ENCODE results near the gene RPS6KA4. TPM values are rescaled to one million over a fixed set of nuclear protein-coding genes. Genes with fewer than 3 reads are reported as not detected.

Gene RPS6KA4
- total RNA-seq, 1 donor from 2014 or later: 36.1 TPM

DNA sequence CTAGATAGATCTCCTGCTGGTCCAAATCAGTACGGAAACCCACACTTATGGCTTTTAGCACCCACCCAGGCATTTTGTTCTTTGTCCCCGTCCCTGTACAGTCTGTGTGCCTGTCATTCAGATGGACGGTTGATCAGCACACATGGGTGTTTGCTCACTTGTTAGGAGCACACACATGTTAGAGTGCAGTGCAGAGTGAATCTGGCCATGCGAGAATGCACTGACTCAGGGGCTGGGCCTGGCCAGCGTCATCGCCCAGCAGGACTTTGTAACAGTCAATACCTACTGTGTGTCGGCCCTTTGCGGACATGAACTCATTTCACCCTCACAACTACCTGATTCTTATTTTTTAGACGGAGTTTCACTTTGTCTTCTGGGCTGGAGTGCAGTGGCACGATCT is 3.4 kb downstream of the RPS6KA4 start:
- no peak for DNase-seq
- H3K36me3 ChIP-seq: peaks cover 71% of the 10 kb centered on the region
- TF ChIP-seq, protein P1, sequence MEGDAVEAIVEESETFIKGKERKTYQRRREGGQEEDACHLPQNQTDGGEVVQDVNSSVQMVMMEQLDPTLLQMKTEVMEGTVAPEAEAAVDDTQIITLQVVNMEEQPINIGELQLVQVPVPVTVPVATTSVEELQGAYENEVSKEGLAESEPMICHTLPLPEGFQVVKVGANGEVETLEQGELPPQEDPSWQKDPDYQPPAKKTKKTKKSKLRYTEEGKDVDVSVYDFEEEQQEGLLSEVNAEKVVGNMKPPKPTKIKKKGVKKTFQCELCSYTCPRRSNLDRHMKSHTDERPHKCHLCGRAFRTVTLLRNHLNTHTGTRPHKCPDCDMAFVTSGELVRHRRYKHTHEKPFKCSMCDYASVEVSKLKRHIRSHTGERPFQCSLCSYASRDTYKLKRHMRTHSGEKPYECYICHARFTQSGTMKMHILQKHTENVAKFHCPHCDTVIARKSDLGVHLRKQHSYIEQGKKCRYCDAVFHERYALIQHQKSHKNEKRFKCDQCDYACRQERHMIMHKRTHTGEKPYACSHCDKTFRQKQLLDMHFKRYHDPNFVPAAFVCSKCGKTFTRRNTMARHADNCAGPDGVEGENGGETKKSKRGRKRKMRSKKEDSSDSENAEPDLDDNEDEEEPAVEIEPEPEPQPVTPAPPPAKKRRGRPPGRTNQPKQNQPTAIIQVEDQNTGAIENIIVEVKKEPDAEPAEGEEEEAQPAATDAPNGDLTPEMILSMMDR (IDR thresholded peaks at IDR 0.05): no peak
- H3K4me1 ChIP-seq: peaks cover 31% of the 10 kb centered on the region
- no peak overlapping the region for H3K27ac ChIP-seq
- no peaks in the 10 kb centered on the region for H3K9me3 ChIP-seq
- no peaks in the 10 kb centered on the region for H3K27me3 ChIP-seq (ENCODE audit: low read depth)
- H3K4me3 ChIP-seq: no peak overlapping the region
- no peak for ATAC-seq
- intact Hi-C loops (cut with DNase I): no loop called here

DNA sequence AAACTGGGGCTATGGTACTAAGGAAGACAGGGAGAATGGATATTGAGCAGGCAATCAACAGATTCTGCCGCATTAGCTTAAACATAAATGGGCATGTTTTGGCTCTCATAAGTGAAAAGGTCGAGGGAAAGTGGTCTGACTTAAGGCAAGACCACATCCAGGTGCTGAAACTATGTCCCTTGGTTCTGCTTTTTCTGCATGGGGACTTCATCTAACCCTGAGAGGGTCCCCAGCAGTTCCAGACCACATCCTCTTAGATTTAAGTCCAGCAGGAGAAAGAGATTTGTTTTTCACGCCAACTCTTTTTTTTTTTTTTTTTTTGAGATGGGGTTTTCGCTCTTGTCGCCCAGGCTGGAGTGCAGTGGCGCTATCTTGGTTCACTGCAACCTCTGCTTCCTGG is 5.5 kb downstream of the RPS6KA4 start:
- no peaks in the 10 kb centered on the region for H3K9me3 ChIP-seq
- TF ChIP-seq, protein P1 (IDR thresholded peaks at IDR 0.05): no peak
- H3K4me3 ChIP-seq: no peak overlapping the region
- H3K27ac ChIP-seq: no peak overlapping the region
- H3K4me1 ChIP-seq: peaks cover 16% of the 10 kb centered on the region
- no peak for ATAC-seq
- H3K36me3 ChIP-seq: peaks cover 92% of the 10 kb centered on the region
- intact Hi-C loops (cut with DNase I): no loop called here
- no peak for DNase-seq
- no peaks in the 10 kb centered on the region for H3K27me3 ChIP-seq (ENCODE audit: low read depth)

DNA sequence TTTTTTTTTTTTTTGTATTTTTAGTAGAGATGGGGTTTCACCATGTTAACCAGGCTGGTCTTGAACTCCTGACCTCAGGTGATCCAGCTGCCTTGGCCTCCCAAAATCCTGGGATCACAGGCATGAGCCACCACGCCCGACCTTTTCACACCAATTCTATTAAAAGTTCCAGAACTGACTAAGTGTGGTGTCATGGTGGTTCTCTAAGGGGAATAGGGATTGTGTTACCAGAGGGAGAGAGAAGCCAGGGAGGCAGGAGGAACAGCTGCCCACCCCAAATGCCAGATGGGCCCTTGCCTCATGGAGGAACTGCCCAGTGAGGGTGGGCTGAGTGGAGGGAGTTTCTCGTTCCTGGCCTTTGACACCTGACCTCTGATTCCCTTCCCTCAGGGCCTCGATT is 5.9 kb downstream of the RPS6KA4 start:
- ATAC-seq (no peak), DNase-seq (no peak)
- H3K36me3 ChIP-seq: peaks cover 97% of the 10 kb centered on the region
- TF ChIP-seq, protein P1 (IDR thresholded peaks at IDR 0.05): no peak
- intact Hi-C loops (cut with DNase I): no loop called here
- no peak overlapping the region for H3K4me3 ChIP-seq
- H3K9me3 ChIP-seq: no peaks in the 10 kb centered on the region
- no peak overlapping the region for H3K27ac ChIP-seq
- H3K4me1 ChIP-seq: peaks cover 11% of the 10 kb centered on the region
- no peaks in the 10 kb centered on the region for H3K27me3 ChIP-seq (ENCODE audit: low read depth)

DNA sequence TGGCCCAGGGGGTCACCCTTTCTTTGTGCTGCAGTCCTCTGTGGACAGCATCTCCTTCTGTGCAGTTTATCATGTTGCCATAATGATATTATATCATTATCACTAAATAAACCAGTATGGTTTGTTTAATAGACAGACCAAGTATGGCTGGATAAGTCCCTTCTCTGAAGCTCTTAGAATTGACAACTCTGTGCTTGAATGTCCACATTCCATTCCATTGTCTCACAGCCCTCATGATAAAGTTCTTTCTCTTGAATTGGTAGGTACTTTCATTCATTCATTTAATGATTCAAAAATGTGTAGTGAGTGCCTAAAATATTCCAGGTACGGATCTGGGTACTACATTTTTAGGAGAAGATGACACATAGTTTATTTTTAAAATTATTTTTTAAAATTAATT is 7.8 kb downstream of the RPS6KA4 start:
- no peak overlapping the region for H3K4me3 ChIP-seq
- no peak overlapping the region for H3K27ac ChIP-seq
- intact Hi-C loops (cut with DNase I): no loop called here
- no peaks in the 10 kb centered on the region for H3K27me3 ChIP-seq (ENCODE audit: low read depth)
- H3K36me3 ChIP-seq: peaks cover 97% of the 10 kb centered on the region
- H3K9me3 ChIP-seq: no peaks in the 10 kb centered on the region
- ATAC-seq: no peak
- TF ChIP-seq, protein P1 (IDR thresholded peaks at IDR 0.05): no peak
- DNase-seq: no peak
- H3K4me1 ChIP-seq: no peaks in the 10 kb centered on the region

DNA sequence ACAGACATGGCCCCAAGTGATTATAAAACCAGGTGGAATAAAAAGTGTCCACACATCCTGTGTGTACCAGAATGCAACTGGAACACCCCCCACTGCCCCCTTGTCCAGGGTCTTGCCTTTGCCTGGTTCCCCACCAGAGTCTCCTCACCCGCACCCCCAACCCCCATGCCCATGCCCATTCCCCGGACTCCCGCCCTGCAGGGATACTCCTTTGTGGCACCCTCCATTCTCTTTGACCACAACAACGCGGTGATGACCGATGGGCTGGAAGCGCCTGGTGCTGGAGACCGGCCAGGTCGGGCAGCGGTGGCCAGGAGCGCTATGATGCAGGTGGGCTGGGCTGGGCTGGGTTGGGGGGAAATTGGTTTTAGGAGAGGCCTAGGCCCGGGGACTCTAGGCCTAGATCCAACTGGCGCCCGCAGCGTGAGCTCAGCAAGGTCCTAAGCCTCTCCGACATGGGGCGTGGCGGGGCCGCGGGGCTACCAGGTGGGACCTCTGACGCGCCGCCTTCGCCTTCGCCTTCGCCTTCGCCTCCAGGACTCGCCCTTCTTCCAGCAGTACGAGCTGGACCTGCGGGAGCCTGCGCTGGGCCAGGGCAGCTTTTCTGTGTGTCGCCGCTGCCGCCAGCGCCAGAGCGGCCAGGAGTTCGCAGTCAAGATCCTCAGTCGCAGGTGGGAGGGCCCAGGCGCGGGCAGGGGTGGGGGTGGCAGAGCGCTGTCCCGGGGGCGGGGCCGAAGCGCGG is 9.1 kb downstream of the RPS6KA4 start:
- no peaks in the 10 kb centered on the region for H3K27me3 ChIP-seq (ENCODE audit: low read depth)
- H3K4me1 ChIP-seq: no peaks in the 10 kb centered on the region
- DNase-seq (no peak), ATAC-seq (no peak)
- H3K36me3 ChIP-seq: peaks cover 85% of the 10 kb centered on the region
- no peak overlapping the region for H3K27ac ChIP-seq
- TF ChIP-seq, protein P1 (IDR thresholded peaks at IDR 0.05): no peak
- intact Hi-C loops (cut with DNase I): no loop called here
- no peak overlapping the region for H3K4me3 ChIP-seq
- no peaks in the 10 kb centered on the region for H3K9me3 ChIP-seq
